ENCODE data around the gene NPHS2. TPM values are rescaled to one million over a fixed set of nuclear protein-coding genes. Genes with fewer than 3 reads are reported as not detected.

Gene NPHS2
- not detected for total RNA-seq

- ATAC-seq (no peak), DNase-seq (ENCODE audit: low spot score) (no peak)
- intact Hi-C loops (cut with DNase I) = no loop called here
Measured at GRCh38 chr1:179575497-179576314, at the start of gene NPHS2. Gene NPHS2, minus strand, starts transcription at chr1:179575948. Its CDS starts 84 bp downstream, at chr1:179575864.

- ATAC-seq (no peak), DNase-seq (ENCODE audit: low spot score) (no peak)
- intact Hi-C loops (cut with DNase I) = no loop called here
Measured at GRCh38 chr1:179612361-179612760, 36.6 kb upstream of the NPHS2 start.

- no peak for ATAC-seq
- intact Hi-C loops (cut with DNase I) = no loop called here
Measured at GRCh38 chr1:179601093-179601492, 25.3 kb upstream of the NPHS2 start.

GRCh38 chr1:179599623-179600249 is 24.0 kb upstream of the NPHS2 start:
- ATAC-seq = no peak
- intact Hi-C loops (cut with DNase I) = no loop called here
- DNase-seq (ENCODE audit: low spot score) = no peak

More at GRCh38 chr1:179601093-179601492, 25.3 kb upstream of the NPHS2 start:
- DNase-seq (ENCODE audit: low spot score) = no peak

DNA sequence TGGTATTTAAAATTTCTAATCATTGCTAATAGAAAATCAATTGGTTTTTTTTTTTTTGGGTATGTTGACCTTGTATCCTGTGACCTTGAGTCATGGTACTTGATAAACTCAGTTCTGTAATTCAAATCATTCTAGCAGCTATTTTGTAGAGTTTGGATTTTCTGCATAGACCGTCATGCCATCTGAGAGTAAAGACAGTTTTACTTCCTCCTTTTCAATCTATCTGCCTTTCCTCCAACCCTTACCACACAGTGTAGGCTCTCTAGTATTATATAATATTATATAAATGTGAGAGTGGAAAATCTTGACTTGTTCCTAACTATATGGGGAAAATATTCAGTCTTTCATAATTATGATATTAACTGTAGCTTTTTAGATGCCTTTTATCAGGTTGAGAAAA is 22.9 kb upstream of the NPHS2 start:
- no peak for DNase-seq (ENCODE audit: low spot score)
- no peak for ATAC-seq
- intact Hi-C loops (cut with DNase I) = no loop called here

- ATAC-seq (no peak), DNase-seq (ENCODE audit: low spot score) (no peak)
- intact Hi-C loops (cut with DNase I) = no loop called here
Measured at GRCh38 chr1:179591592-179592580, 16.1 kb upstream of the NPHS2 start, which contains the start of gene TDRD5. Gene TDRD5, plus strand, starts transcription at chr1:179591832. Its CDS starts 784 bp downstream, at chr1:179592616.

GRCh38 chr1:179591253-179591591 is 15.5 kb upstream of the NPHS2 start:
- intact Hi-C loops (cut with DNase I) = no loop called here
- ATAC-seq (no peak), DNase-seq (ENCODE audit: low spot score) (no peak)

DNA sequence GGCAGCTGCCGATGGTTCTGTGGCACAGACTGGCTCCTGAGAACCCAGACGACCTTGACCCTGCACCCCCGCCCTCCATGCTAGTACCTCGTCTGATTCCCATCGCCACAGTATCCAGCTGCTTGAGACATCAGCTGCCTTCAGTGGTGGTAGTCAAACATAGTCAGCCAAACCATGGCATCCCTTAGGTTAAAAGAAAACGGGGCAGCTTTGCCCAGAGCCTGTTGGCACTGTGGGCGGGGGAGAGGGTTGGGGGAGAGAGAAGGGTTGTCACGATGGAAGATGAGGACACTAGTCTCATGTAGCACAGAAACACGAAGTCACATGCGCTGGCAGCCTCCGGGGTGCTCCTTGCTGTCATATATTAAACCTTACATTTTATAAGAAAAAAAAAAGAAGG is 14.9 kb upstream of the NPHS2 start:
- intact Hi-C loops (cut with DNase I) = no loop called here
- no peak for ATAC-seq

GRCh38 chr1:179589509-179589908 is 13.8 kb upstream of the NPHS2 start:
- ATAC-seq (no peak), DNase-seq (ENCODE audit: low spot score) (no peak)
- intact Hi-C loops (cut with DNase I) = no loop called here

More for the DNA sequence above, 14.9 kb upstream of the NPHS2 start:
- no peak for DNase-seq (ENCODE audit: low spot score)

DNA sequence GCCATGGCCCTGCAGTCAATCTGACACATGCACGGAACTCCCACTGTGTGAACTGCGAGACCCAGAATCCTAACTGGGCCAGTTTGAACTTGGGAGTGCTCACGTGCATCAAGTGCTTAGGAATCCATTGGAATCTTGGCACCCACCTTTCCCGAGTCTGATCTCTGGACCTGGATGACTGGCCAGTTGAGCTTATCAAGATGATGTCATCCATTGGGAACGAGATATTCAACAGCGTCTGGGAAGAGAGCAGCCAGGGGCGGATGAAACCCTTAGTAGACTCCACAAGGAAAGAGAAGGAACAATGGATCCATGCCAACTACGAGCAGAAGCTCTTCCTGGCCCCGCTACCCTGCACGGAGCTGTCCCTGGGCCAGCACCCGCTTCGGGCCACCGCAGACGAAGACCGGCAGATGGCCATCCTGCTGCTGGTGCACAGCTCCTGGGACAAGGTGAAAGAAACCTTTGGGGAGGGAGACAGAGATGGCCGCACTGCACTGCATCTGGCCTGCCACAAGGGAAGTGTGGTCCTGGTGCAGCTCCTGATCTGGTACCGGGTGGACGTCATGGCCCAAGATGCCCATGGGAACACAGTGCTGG is 12.8 kb upstream of the NPHS2 start:
- intact Hi-C loops (cut with DNase I) = no loop called here
- ATAC-seq (no peak), DNase-seq (ENCODE audit: low spot score) (no peak)

DNA sequence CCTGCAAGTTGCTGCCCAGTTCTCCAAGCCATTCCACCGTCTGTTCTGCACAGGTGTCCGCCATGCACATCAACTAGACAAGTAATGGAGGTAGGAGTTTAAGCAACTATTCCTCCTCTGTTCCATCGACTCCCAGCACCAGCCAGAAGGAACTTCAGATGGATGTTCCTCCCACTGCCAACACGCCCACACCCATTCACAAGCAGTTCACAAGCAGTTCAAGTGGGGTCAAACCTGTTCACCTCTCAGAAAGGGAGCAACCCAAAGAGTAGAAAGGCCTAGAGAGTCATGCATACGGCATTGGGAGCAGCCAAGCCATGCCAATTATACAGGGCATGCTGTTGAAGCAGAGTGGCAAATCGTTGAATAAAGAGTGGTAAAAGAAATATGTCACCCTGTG is 11.6 kb upstream of the NPHS2 start:
- intact Hi-C loops (cut with DNase I) = no loop called here
- ATAC-seq (no peak), DNase-seq (ENCODE audit: low spot score) (no peak)

DNA sequence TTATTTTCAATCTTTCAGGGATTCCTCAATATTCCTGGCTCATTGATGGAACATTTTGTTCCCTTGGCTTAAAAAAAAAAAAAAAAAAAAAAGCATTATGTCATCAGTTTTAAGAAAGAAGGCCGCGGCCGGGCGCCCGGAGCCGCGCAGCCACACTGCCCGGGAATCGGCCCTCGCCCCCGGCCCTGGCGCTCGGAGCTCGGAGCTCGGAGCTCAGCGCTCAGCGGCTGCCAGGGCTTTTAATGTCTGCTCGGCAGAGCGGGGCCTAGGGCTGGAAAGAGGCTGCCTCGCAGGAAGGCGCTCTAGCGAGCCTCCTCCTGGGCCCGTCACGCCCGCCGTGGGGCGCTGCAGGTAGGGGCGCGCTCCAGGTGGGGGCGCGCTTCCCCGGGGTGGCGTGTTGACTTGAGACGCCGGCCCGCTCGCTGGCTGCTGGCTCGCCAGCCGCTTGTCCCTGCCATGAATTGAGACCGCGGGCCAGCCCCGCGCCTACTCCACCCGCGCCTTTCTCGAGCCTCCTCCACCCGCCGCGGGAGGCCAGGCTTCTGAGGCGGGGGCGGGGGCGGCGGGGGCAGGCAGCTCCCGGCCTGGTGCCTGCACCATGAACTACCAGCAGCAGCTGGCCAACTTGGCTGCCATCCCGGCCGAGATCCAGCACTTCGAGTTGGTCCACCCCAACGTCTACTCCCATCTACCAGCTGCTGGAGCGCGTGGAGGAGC is 10.5 kb upstream of the NPHS2 start:
- no peak for DNase-seq (ENCODE audit: low spot score)
- peak; percentile 77 for ATAC-seq
- intact Hi-C loops (cut with DNase I) = no loop called here

DNA sequence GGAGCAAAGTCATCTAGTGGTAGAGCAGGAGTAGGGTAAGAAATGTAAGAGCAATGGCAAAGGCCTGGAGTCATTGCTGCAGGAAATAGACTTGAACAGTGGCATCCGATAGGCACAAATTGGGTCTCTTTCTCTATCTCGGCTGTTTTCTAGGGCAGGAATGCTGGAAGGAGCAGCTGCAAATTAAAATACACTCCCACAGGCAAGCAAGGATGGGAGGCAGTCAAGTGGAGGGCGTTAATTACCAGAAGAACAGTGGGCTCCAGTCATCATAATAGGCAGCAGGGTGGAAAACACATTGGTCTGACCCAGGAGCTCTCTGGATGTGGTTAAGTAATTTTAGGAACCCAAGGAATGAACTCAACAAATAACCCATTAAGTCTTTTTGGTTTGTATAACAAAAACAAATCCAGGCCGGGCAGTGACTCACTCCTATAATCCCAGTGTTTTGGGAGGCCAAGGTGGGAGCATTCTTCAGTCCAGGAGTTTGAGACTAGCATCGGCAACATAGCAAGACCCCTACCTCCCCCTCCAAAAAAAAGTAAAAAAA is 8.1 kb upstream of the NPHS2 start:
- ATAC-seq = no peak
- no peak for DNase-seq (ENCODE audit: low spot score)
- intact Hi-C loops (cut with DNase I) = no loop called here

- no peak for ATAC-seq
- intact Hi-C loops (cut with DNase I) = no loop called here
Measured at GRCh38 chr1:179576509-179576908, 761 bp upstream of the NPHS2 start.

DNA sequence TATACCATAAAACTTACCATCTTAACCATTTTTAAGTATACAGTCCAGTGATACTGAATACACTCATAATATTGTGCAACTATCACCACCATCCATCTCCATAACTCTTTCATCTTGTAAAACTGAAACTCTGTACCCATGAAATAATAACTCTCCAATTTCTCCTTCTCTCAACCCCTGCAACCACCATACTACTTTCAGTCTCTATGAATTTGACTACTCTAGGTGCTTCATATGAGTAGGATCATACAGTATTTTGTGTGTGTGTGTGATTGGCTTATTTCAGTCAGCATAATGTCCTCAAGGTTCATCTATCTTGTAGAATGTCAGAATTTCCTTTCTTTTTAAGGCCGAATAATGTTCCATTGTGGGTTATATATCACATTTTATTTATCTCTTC is 17.7 kb downstream of the NPHS2 start:
- ATAC-seq (no peak), DNase-seq (ENCODE audit: low spot score) (no peak)

More at GRCh38 chr1:179576509-179576908, 761 bp upstream of the NPHS2 start:
- no peak for DNase-seq (ENCODE audit: low spot score)

DNA sequence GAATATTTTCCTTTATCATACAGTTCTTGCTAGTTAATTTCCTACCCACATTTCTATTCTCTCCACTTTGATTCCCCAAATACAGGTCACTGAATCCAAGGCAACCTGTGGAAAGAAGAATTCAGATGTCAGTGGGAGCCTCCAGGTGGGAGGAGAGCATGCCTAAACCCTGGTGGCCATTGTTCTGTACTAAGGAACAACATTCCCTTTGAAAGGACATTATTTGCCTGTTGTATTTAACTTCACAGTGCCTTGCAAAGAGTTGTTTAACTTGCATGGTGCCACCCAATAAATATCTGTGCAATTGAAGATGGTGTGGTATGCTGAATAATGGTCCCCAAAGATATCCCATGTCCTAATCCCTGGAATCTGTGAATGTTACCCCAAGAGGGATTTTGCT is 21.3 kb downstream of the NPHS2 start:
- DNase-seq (ENCODE audit: low spot score) = no peak
- ATAC-seq = no peak
- intact Hi-C loops (cut with DNase I) = no loop called here

More for the DNA sequence above, 17.7 kb downstream of the NPHS2 start:
- intact Hi-C loops (cut with DNase I) = no loop called here

GRCh38 chr1:179550746-179551682 is 24.7 kb downstream of the NPHS2 start:
- intact Hi-C loops (cut with DNase I) = no loop called here
- ATAC-seq (peak; percentile 57), DNase-seq (ENCODE audit: low spot score) (no peak)
